Large intestine (tissue), 12 donors: ENCODE measurements around the gene NACC1. TPM values are rescaled to one million over a fixed set of nuclear protein-coding genes. Genes with fewer than 3 reads are reported as not detected.
A peak's percentile ranks its signal among the peaks of the same experiment; 100 is the strongest.

Source experiments
- DNase-seq, 2 donors: peaks; one replicate each; pipeline versions ENCODE4 v3.0.0 to v3.0.0-alpha.2; 2013
- H3K27ac ChIP-seq: one replicate; pipeline ENCODE4 v1.5.1; 2013; ENCODE audit warnings: low read length
- H3K27me3 ChIP-seq: 2 replicates; pipeline ENCODE4 v1.6.1; 2013; ENCODE audit warnings: low read length; ENCODE audit not compliant: control insufficient read depth, insufficient read depth
- H3K36me3 ChIP-seq: 2 replicates; pipeline ENCODE4 v1.6.1; 2013; ENCODE audit warnings: low read length; ENCODE audit not compliant: control insufficient read depth, insufficient read depth
- H3K4me1 ChIP-seq: one replicate; pipeline ENCODE4 v1.6.1; 2013; ENCODE audit warnings: low read length; ENCODE audit not compliant: control insufficient read depth, insufficient read depth
- H3K4me3 ChIP-seq: one replicate; pipeline ENCODE4 v1.5.1; 2013; ENCODE audit warnings: low read length
- H3K9me3 ChIP-seq: one replicate; pipeline ENCODE4 v1.6.1; 2013; ENCODE audit warnings: mild to moderate bottlenecking, low read depth, low read length, moderate library complexity; ENCODE audit not compliant: control insufficient read depth
- WGBS: methylation state at CpG from one replicate; pipeline ENCODE4 v1.1.5; 2013; ENCODE audit warnings: low lambda C conversion rate; ENCODE audit not compliant: insufficient coverage; 5-methylcytosine and 5-hydroxymethylcytosine counted together
- long read RNA-seq, 11 donors: transcript quantifications; one replicate each; lab custom pipeline, GENCODE V29; 2026
- polyA plus RNA-seq: library from polyadenylated mRNA; unstranded; fragments of 120-200 nt; gene quantifications from one replicate; pipeline ENCODE4 v1.2.1, GENCODE V29; 2013

Gene NACC1
- polyA plus RNA-seq = 19.4 TPM
- long read RNA-seq, donor 1, full-length matches to known transcripts = 4 of 4 reads
- long read RNA-seq, donor 1, partial matches to known transcripts = 0 of 4 reads
- long read RNA-seq, donor 1, other reads (novel, unspliced or antisense) = 0 of 4 reads
- long read RNA-seq, donor 2, full-length matches to known transcripts = 4 of 4 reads
- long read RNA-seq, donor 2, partial matches to known transcripts = 0 of 4 reads
- long read RNA-seq, donor 2, other reads (novel, unspliced or antisense) = 0 of 4 reads
- long read RNA-seq, donor 3 = 0 reads
- long read RNA-seq, donor 4 = 0 reads
- long read RNA-seq, donor 5, full-length matches to known transcripts = 1 of 6 reads
- long read RNA-seq, donor 5, partial matches to known transcripts = 5 of 6 reads
- long read RNA-seq, donor 5, other reads (novel, unspliced or antisense) = 0 of 6 reads
- long read RNA-seq, donor 6, full-length matches to known transcripts = 5 of 5 reads
- long read RNA-seq, donor 6, partial matches to known transcripts = 0 of 5 reads
- long read RNA-seq, donor 6, other reads (novel, unspliced or antisense) = 0 of 5 reads
- long read RNA-seq, donor 7, full-length matches to known transcripts = 3 of 3 reads
- long read RNA-seq, donor 7, partial matches to known transcripts = 0 of 3 reads
- long read RNA-seq, donor 7, other reads (novel, unspliced or antisense) = 0 of 3 reads
- long read RNA-seq, donor 8, full-length matches to known transcripts = 3 of 12 reads
- long read RNA-seq, donor 8, partial matches to known transcripts = 9 of 12 reads
- long read RNA-seq, donor 8, other reads (novel, unspliced or antisense) = 0 of 12 reads
- long read RNA-seq, donor 9, full-length matches to known transcripts = 3 of 20 reads
- long read RNA-seq, donor 9, partial matches to known transcripts = 0 of 20 reads
- long read RNA-seq, donor 9, other reads (novel, unspliced or antisense) = 17 of 20 reads
- long read RNA-seq, donor 10, full-length matches to known transcripts = 4 of 29 reads
- long read RNA-seq, donor 10, partial matches to known transcripts = 25 of 29 reads
- long read RNA-seq, donor 10, other reads (novel, unspliced or antisense) = 0 of 29 reads
- long read RNA-seq, donor 11, full-length matches to known transcripts = 2 of 2 reads
- long read RNA-seq, donor 11, partial matches to known transcripts = 0 of 2 reads
- long read RNA-seq, donor 11, other reads (novel, unspliced or antisense) = 0 of 2 reads

- Histone ChIP-seq H3K36me3 (peaks cover 18% of the 10 kb centered on the region), H3K9me3 (no peaks in the 10 kb centered on the region), H3K27ac (peak within 1 kb of the TSS; percentile 45), H3K4me3 (peak within 1 kb of the TSS; percentile 97), H3K27me3 (no peaks in the 10 kb centered on the region), H3K4me1 (peaks cover 25% of the 10 kb centered on the region)
- peak; percentile 87 to 91 for DNase-seq
- WGBS = no CpG with 5 or more reads among the region's 65 CpGs
Observed at GRCh38 chr19:13117772-13118423, at the start of gene NACC1. TSS of gene NACC1 (plus strand) at chr19:13118264. CDS start at chr19:13135208, 16,944 bp downstream.

GRCh38 chr19:13069415-13070359, 48.4 kb upstream of the NACC1 start:
- Histone ChIP-seq H3K27me3 (no peaks in the 10 kb centered on the region), H3K4me3 (no peak overlapping the region), H3K36me3 (peaks cover 6% of the 10 kb centered on the region), H3K9me3 (peaks cover 5% of the 10 kb centered on the region), H3K27ac (no peak overlapping the region), H3K4me1 (peaks cover 32% of the 10 kb centered on the region)
- WGBS = no CpG with 5 or more reads among the region's 20 CpGs
- DNase-seq = no peak

DNA sequence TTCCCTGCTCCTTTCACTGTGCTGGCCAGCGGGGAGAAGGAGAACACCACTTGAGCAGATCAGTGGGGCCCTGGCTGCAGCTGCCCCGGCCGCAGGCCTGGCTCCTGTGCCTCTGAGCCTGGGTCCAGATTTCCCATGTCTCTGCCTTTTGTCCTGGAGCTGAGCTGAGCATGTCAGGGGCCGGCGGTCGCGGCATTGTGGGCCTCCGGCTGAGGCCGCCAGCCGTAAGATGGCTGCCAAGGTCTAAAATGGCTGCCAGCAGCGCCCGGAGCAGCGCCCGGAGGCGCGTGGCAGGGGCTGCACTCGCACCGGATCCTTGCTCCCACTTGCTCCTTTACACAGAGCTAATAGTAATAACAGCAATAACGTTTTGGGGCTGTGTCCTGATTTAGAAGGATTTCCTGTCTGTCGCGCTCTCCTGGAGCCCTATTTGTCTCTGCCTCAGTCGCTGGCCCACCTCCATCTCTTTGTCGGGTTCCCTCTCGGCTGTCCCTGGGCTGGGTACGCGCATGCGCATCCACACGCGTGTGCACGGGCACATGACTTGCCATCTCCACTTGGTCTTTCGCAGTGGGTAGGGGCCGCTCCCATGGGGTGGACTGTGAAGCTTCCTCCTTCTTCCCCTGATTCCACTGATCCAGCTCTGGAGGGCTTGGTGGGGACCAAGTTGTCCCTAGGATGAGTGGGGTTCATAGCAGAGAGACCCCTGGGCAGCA, 47.5 kb upstream of the NACC1 start:
- no CpG with 5 or more reads among the region's 32 CpGs for WGBS
- no peak for DNase-seq
- Histone ChIP-seq H3K9me3 (peaks cover 5% of the 10 kb centered on the region), H3K4me3 (no peak overlapping the region), H3K27ac (no peak overlapping the region), H3K36me3 (peaks cover 8% of the 10 kb centered on the region), H3K4me1 (peaks cover 32% of the 10 kb centered on the region), H3K27me3 (no peaks in the 10 kb centered on the region)

DNA sequence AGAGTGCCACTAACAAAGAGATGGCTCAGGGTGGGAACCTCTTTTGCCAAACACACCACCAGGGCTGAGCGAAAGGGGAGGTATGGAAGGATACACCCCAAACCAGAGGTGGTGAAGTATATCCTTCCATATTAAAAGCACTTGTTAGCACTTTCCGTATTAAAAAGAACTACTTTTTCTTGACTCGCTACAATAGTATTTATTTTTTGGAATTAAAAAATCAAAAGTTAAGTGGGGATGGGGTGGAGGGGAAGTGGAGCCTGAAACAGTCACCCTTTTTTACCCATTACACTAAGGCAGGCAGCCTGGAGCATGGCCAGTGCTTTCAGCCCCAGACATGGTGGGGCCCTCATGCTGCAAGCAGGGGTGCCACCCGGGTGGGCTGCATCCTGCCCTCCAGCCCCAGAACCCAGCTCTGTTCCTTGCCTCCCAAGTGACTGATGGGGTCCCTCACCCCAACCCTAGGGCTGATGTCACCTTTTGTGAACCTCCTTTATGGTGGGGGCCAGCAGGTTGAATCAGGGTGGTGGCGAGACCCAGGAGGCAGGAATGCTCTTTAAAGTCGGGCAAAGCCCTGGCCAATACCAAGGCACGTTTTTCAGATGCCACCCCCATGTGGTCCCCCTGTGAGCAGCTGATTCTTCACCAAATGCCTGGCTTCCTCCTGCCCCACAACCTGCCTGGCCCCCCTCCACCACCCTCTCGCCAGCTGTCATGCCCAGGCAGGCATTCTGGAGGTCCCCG, 46.4 kb upstream of the NACC1 start:
- WGBS = 100% methylated on average over 2 of the region's 9 CpGs
- Histone ChIP-seq H3K36me3 (peaks cover 10% of the 10 kb centered on the region), H3K27me3 (no peaks in the 10 kb centered on the region), H3K4me1 (peaks cover 33% of the 10 kb centered on the region), H3K27ac (no peak overlapping the region), H3K9me3 (peaks cover 5% of the 10 kb centered on the region), H3K4me3 (no peak overlapping the region)
- DNase-seq = no peak

DNA sequence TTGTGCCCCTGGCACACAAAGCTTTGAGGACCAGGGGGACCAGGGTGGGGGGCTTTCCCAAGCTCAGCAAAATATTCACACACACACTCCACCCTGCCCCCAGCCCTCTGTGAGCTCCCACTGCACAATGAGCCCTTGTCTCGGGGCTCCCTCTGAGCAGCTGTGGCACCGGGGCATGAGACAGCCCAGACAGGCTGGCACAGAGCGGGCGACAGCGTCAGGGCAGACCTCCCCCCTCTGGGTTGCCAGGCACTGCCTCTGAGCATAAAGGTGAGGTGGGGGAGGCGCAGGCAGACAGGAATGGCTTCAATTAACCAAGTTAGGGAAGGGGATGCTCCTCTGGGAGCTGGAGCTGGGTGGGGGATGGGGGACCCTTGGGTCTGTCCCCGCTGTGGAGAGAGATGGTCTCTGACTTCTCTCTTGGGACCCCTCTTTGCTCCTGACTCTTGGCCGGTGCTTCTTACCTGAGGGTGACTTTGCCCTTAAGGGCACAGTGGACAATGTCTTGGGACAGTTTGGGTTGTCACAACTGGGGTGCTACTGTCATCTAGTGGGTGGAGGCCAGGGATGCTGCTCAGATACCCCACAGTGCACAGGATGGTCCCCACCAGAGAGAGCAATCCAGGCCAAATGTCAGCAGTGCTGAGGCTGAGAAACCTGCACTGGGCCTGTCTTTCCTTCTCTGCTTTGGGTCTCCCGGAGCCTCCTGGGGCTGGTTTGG, 45.7 kb upstream of the NACC1 start:
- no peak overlapping the region for H3K27ac ChIP-seq
- H3K27me3 ChIP-seq = no peaks in the 10 kb centered on the region
- H3K36me3 ChIP-seq = peaks cover 10% of the 10 kb centered on the region
- peaks cover 5% of the 10 kb centered on the region for H3K9me3 ChIP-seq
- H3K4me1 ChIP-seq = peaks cover 32% of the 10 kb centered on the region
- no CpG with 5 or more reads among the region's 9 CpGs for WGBS
- DNase-seq = no peak
- H3K4me3 ChIP-seq = no peak overlapping the region

DNA sequence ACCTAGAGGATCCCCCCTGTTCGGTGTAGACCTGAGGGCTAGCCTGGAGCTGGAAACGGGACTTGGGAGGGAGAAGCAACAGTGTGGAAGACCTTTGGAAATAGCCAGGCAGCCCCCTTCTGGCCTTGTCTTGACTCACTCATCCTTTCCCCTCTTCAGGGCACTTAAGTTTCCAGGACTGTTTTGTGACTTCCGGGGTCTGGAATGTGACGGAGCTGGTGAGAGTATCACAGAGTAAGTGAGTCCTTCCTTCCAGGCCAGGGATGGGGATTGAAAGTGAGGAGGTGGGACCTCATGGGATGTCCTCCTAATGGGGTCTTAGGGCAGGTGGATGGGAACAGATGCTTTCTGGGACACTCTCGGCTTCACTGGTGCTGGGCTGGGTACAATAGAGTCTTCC, 44.8 kb upstream of the NACC1 start:
- WGBS = no CpG with 5 or more reads among the region's 5 CpGs
- Histone ChIP-seq H3K27me3 (no peaks in the 10 kb centered on the region), H3K9me3 (peaks cover 5% of the 10 kb centered on the region), H3K27ac (no peak overlapping the region), H3K4me3 (no peak overlapping the region), H3K4me1 (peaks cover 33% of the 10 kb centered on the region), H3K36me3 (peaks cover 10% of the 10 kb centered on the region)
- no peak for DNase-seq

DNA sequence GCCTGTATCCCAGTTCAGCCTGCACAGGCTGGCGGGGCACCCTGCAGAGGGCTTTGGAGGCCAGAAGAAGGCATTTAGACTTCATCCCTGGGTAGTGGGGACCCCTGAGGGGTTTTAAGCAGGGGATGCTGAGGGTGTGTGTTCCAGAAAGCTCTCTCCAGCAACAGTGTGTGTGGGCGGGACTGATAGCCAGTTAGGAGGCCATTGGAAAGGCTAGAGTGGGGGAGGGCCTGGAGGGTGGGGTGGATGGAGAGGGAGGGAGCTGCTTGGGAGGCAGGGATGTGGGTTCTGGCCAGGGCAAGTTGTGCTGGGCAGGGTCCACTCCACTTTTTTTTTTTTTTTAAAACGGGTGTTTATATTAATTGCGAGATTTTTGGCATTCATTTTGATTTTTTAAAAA, 43.7 kb upstream of the NACC1 start:
- H3K4me3 ChIP-seq = no peak overlapping the region
- peaks cover 5% of the 10 kb centered on the region for H3K9me3 ChIP-seq
- peaks cover 10% of the 10 kb centered on the region for H3K36me3 ChIP-seq
- no CpG with 5 or more reads among the region's 4 CpGs for WGBS
- H3K27ac ChIP-seq = no peak overlapping the region
- DNase-seq = no peak
- no peaks in the 10 kb centered on the region for H3K27me3 ChIP-seq
- H3K4me1 ChIP-seq = peaks cover 33% of the 10 kb centered on the region

DNA sequence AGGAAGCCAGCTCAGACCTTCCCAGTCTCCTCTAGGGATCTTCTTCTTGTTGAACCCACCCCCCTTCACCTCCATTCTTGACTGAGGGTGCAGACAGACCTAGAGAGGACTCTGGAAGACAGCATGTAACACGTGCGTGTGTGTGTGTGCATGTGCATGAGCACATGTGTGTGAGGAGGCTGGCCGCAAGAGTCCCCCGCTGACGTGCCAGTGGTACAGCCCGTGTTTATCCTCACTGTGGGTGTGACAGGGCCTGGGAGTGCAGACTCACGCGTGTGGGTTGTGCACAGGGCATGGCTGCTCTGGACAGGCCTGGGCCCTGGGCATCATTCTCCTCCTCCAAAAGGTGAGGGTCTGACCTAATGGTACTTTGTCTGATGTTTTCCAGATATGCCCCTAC, 41.7 kb upstream of the NACC1 start:
- Histone ChIP-seq H3K4me1 (peaks cover 31% of the 10 kb centered on the region), H3K9me3 (no peaks in the 10 kb centered on the region), H3K4me3 (no peak overlapping the region), H3K27me3 (no peaks in the 10 kb centered on the region), H3K36me3 (peaks cover 10% of the 10 kb centered on the region), H3K27ac (no peak overlapping the region)
- no peak for DNase-seq
- WGBS = no CpG with 5 or more reads among the region's 8 CpGs
